ENCODE measurements around the gene ZBTB46.

Gene ZBTB46

GRCh38 chr20:63748070-63748933 is 82.8 kb downstream of the ZBTB46 start:
- H3K4me3 ChIP-seq (replicated peaks; ENCODE audit: low read depth, low read length) = no peak overlapping the region
- no peak for TF ChIP-seq CTCF (IDR thresholded peaks at IDR 0.05; ENCODE audit: low read length, missing control alignments)
- DNase-seq (ENCODE audit: low read depth) = no peak

- H3K4me3 ChIP-seq (replicated peaks; ENCODE audit: low read depth, low read length) = no peak overlapping the region
- no peak for TF ChIP-seq CTCF (IDR thresholded peaks at IDR 0.05; ENCODE audit: low read length, missing control alignments)
- DNase-seq (ENCODE audit: low read depth) = no peak
Measured at GRCh38 chr20:63747622-63748069, 83.4 kb downstream of the ZBTB46 start.

- no peak for TF ChIP-seq CTCF (IDR thresholded peaks at IDR 0.05; ENCODE audit: low read length, missing control alignments)
- H3K4me3 ChIP-seq (replicated peaks; ENCODE audit: low read depth, low read length) = no peak overlapping the region
- DNase-seq (ENCODE audit: low read depth) = no peak
Measured at GRCh38 chr20:63746751-63747315, 84.2 kb downstream of the ZBTB46 start.

DNA sequence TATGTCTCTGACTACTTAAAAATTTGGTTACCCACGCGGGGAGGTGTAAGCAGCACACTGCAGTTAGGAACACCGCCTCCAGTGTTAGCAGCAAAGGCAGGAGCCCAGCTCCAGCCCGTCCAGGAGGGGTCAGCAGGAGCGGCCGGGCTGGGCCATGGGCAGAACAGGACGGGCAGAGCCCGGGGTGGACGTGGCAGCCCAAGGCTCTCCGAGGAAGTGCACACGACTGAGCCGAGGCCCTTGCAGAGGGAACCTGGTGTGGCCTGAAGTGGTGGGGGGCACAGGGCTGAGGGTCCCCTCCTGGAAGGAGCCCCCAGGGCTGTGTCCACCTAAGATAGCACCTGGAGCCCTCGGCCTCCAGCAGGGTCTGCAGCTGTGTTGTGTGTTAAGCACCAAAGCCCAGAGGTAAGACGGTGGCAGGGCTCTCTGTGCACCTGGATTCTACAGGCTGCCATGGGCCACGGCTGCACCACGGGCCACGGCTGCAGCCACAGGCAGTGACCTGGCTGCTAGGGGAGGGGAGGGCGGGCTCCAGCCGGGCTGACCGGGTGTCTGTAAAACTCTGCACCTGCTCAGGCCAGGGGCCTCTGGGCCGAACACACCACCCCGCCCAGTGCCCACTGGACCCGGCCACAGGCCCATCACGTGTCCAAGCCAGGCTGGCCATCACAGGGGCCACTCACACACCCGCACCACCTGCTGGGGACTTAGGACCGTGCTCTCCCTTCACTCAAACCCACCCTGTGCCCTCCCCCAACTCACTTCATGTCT is 84.9 kb downstream of the ZBTB46 start:
- TF ChIP-seq CTCF (IDR thresholded peaks at IDR 0.05; ENCODE audit: low read length, missing control alignments) = no peak
- no peak for DNase-seq (ENCODE audit: low read depth)
- no peak overlapping the region for H3K4me3 ChIP-seq (replicated peaks; ENCODE audit: low read depth, low read length)

DNA sequence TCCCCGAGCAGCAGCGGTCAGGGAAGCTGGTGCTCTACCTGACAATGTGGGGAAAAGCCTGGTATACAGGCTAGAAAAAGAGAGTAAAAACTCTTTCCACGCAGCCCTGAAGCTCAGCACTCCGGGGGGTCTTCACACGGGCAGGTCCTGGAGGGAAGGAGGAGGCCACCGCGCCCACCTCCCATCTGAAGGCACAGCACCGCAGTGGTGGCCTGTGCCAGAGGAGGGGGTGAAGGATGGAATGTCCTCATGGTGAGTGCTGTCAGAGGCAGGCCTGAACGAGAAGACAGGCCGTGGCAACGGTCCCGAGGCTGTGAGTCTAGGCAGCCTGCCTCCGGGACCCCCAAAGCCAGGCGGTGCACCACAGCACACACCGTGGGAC is 85.6 kb downstream of the ZBTB46 start:
- no peak overlapping the region for H3K4me3 ChIP-seq (replicated peaks; ENCODE audit: low read depth, low read length)
- no peak for TF ChIP-seq CTCF (IDR thresholded peaks at IDR 0.05; ENCODE audit: low read length, missing control alignments)
- DNase-seq (ENCODE audit: low read depth) = no peak

GRCh38 chr20:63744574-63745423 is 86.3 kb downstream of the ZBTB46 start:
- no peak overlapping the region for H3K4me3 ChIP-seq (replicated peaks; ENCODE audit: low read depth, low read length)
- no peak for DNase-seq (ENCODE audit: low read depth)
- TF ChIP-seq CTCF (IDR thresholded peaks at IDR 0.05; ENCODE audit: low read length, missing control alignments) = no peak

All from fibroblast of pulmonary artery (primary cell).